Activated CD8-positive, alpha-beta memory T cell treated with anti-CD3 and anti-CD28 coated beads, Interleukin-2, amount 50 U/mL, for 48 hours (primary cell): Measurements from ENCODE around the gene PARM1.

ENCODE experiments used
- DNase-seq: peaks from one replicate; pipeline ENCODE4 v3.0.0-alpha.2; 2020

Gene PARM1

GRCh38 chr4:74932832-74933561, at the start of gene PARM1:
PARM1 (plus strand) TSS chr4:74933116; CDS start chr4:74933328, 212 bp downstream.
- peak; percentile 84 for DNase-seq

GRCh38 chr4:74884266-74884665, 48.6 kb upstream of the PARM1 start:
- DNase-seq = no peak

DNA sequence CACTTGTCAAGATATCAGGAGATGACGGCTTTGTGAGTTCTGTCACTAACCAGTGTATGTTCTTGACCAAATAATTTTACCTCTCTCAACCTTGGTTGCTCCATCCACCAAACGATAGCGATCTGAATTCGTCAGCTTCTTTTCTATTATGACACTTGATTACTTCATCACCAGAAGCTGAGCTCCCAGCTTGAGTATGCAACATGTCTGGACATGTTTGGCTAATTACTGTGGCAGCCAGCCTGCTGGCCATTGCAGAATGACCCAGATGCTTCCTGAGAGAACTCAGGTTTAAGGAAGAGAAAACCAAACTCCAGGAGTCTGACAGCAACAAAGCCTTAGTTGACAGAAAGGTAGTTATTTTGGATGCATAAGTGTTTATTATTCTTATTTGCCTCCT, 46.4 kb upstream of the PARM1 start:
- DNase-seq = no peak

DNA sequence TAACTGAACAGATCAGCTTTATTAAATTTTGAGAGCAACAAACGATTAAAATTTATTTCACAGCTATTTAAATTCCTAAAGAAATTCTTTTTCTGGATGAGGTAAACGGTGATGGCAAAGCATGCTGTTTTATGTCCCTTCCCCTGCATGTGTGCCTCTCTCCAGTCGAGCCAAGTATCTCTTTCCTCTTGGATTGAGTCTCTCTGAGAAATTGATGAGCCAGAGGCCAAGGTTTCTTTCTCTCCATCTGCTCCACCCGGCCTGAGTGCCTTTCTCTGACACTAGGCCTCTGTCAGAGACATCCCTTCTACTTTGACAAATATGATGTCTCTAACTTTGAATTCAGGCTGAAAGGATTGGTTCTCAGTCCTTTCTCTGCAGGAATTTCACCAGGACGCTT, 42.6 kb upstream of the PARM1 start:
- no peak for DNase-seq

GRCh38 chr4:74891037-74891436, 41.9 kb upstream of the PARM1 start:
- no peak for DNase-seq

- no peak for DNase-seq
These were observed 39.7 kb upstream of the PARM1 start for GRCh38 chr4:74893171-74893570.

DNA sequence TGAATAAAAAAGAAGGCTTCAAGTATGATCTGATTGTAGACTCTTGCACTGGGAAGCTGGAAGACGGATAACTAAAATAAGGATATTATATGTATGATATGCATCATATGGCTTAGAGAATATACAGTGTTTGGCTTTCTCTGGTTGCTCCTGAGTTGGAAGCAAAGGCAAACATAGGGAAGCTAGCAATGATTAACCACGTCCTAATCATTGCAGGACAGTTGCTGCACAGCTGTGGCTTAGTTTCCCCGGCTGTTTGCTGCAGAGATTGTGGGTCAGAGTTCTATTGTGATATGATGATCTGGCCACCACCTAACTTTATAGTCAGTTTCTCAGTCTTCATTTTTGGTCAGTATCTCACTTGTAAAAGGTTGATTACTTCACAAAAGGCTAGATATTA, 36.3 kb upstream of the PARM1 start:
- no peak for DNase-seq

DNA sequence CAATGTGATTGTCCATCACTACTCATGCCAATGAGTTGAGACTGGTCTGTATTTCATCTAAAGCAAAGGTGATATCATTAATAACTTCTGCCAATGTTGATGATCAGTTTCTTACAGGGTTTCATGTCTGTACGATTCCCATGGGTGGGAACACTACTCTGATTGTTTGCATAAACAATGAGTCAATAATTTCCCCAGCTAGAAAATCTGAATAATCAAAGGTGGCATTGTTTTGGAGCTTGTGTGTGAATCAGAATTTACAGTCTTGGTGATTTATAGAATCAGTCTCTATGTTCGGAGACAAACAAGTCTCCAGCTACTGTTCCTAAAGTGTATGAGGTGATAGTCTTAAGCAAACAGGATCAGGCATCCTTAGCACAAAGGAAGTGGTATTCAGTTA, 35.5 kb upstream of the PARM1 start:
- no peak for DNase-seq

DNA sequence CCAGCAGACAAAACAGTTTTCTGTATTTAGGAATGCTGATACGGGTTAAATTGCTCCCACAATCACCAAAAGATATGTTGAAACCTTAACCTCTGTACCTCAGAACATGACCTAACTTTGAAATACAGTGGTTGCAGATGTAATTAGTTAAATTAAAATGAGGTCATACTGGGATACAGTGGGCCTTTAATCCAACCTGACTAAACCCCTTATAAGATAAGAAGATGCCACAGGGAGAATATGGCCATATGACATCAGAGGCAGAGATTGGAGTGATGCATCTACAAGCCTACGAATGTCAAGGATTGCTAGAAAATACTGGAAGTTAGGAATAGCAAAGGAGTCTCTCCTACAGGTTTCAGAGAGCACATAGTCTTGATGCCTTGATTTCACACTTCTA, 32.1 kb upstream of the PARM1 start:
- DNase-seq = no peak

GRCh38 chr4:74904509-74905065, 28.3 kb upstream of the PARM1 start:
- DNase-seq = no peak

GRCh38 chr4:74906771-74907170, 26.1 kb upstream of the PARM1 start:
- no peak for DNase-seq

DNA sequence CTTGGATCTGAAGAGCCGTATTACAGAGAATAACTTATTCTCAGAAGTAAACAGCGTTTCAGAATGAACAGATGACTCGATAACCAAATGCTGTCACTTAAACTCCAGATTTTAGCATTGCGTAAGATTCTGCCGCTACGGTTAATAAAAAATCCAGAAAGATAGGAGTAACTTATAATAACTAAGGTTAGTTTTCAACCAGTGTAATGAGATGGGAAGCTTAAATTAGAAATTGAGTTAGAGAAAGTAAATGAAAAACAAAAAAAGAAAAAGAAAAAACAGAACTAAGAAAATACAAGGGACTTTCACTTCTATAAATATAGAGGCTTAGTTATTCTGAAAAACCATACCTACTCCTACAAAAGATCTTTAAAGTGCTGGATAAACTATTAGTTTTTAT, 13.1 kb upstream of the PARM1 start:
- DNase-seq = no peak

DNA sequence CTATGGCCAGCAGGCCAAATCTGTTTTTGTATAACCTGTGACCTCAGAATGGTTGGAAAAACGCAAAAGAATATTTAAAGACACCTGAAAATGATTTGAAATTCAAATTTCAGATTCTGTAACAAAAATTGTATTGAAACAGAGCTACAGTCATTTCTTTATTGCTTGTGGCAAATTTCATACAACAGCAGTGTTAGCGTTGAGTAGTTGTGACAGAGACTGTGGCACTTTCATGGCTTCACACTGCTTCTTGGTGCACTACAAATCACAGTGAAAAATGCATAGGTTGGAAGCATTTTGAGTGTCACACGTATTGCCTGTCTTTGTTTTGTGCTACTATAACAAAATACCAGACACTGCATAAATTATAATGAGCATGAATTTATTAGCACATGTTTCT, 12.2 kb upstream of the PARM1 start:
- no peak for DNase-seq

GRCh38 chr4:74921490-74921889, 11.4 kb upstream of the PARM1 start:
- DNase-seq = no peak

GRCh38 chr4:74926007-74926406, 6.9 kb upstream of the PARM1 start:
- DNase-seq = no peak

- no peak for DNase-seq
These were observed 2.8 kb upstream of the PARM1 start for GRCh38 chr4:74930162-74930561.

DNA sequence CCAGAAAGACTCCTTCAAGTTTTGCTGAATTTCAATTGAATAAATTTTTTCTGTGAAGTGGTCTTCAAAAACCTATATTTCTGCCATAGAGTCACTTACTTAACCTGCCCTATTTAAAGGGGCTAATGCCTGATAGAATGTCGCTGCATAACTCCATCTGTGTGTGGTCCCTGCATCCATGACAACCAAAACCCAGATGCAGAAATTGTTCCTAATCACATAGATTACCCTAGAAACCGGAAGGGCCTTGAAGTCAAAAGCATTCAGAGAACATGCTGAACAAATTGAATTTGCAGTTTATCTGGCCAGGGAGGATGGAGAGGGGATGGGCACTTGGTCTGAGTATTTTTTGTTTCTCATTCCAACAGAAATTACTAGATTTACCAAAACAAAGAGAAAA, 1.5 kb upstream of the PARM1 start:
- DNase-seq = no peak

DNA sequence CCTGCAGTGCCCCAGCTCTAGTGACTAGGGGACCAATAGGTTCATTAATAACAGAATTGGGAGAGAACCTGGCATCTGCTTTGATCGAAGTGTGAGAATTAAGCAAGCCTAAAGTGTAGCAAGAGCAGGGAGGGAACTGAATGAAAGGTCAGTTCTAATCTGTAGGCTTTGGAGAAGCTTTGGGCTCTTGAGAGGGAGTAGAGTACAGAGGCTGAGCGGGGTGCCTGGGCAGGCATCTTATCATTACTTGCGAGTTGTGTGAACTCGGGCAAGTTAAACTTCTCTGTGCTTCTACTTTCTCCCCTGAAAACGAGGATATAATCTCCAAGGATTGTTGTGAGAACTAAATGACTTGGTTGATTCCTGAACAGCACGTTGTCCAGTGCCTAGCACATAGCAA, 906 bp upstream of the PARM1 start:
- no peak for DNase-seq

DNA sequence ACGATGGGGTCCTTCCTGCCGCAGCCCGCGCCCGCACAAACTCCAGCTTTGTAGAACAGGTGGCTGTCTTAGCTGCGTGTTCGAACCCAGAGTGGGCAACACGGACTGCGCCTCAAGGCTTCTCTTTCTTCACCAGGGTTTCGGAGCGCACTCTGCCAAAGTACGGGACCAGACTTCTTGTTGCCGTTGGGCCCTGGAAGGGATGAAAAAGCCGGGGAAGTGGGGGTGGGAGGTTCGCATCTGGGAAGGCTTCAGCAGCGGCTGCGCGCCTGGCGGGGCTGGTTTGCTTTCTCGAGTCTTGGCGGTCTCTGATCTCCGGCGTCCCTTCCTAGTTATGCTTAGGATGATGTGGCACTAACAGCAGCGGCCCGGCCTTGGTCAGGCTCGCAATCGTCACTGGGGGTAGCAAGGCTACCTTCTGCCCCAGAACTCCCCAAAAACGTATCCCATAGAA, 673 bp downstream of the PARM1 start:
- no peak for DNase-seq

- no peak for DNase-seq
These were observed 1.3 kb downstream of the PARM1 start for GRCh38 chr4:74934016-74934831.

DNA sequence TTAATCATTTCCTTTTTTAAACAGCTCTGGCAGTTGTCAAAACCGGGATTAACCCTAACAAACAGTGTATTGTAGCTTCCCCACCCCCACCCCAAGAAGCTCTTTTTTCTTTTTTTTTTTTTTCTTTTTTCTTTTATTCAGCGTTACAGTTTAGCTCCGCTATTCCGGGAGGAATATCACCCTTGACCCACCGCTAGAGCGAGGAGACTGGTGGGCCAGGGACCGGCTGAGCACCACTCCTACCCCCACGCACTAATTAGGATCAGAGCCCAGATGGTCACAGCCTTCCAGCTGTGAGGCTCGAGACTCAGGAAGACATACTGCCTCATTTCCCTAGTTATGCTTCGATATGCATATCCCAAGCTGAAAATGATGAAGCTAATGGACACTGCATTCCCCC, 2.0 kb downstream of the PARM1 start:
- no peak for DNase-seq

DNA sequence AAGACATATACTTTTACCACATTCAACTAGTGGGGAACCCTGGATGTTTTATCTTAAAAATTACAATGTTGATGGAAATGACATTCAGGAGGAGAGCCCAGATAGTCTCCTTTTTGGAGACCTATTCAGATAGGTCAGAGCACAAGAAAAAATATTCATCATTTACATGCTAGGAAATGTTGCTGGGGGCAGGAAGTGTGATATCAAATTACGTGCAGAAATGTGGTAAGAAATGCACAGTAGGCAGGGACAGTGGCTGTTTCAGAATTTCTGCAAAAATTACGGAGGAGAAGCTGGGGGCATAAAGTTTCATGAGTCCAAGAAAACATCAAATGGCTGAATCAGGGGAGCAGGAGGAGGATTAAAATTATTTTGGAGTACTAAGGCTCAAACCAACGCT, 8.2 kb downstream of the PARM1 start:
- no peak for DNase-seq

- DNase-seq = no peak
These were observed 9.5 kb downstream of the PARM1 start for GRCh38 chr4:74942251-74942917.

GRCh38 chr4:74942918-74943253, 10.0 kb downstream of the PARM1 start:
- no peak for DNase-seq
